Suprapubic skin (tissue), 4 donors: Measurements from ENCODE around the gene SHISA4. TPM values are rescaled to one million over a fixed set of nuclear protein-coding genes. Genes with fewer than 3 reads are reported as not detected.

Experiments
- DNase-seq, 2 donors: peaks; one replicate each; pipeline ENCODE4 v3.0.0-alpha.2; 2019; ENCODE audit warnings: low spot score in 2 of 2
- H3K27ac ChIP-seq: fragments of 200-600 bp; sonication (generic); one replicate; pipeline ENCODE4 v1.5.1; 2019
- H3K27me3 ChIP-seq: fragments of 200-600 bp; sonication (generic); one replicate; pipeline ENCODE4 v1.5.1; 2019
- H3K36me3 ChIP-seq: fragments of 200-600 bp; sonication (generic); one replicate; pipeline ENCODE4 v1.5.1; 2019
- H3K4me1 ChIP-seq: fragments of 200-600 bp; sonication (generic); one replicate; pipeline ENCODE4 v1.5.1; 2019
- H3K4me3 ChIP-seq: fragments of 200-600 bp; sonication (generic); one replicate; pipeline ENCODE4 v1.5.1; 2019; ENCODE audit warnings: mild to moderate bottlenecking
- H3K9me3 ChIP-seq: fragments of 200-600 bp; sonication (generic); one replicate; pipeline ENCODE4 v1.5.1; 2019
- EP300 ChIP-seq: sonication (generic); formaldehyde crosslinking; IDR thresholded peaks from one replicate; pipeline ENCODE4 v1.6.1; 2017; ENCODE audit warnings: antibody characterized with exemption
- POLR2A ChIP-seq, 2 donors: fragments of 450-650 bp; IDR thresholded peaks; one replicate each; pipeline ENCODE4 v1.6.1; 2017; ENCODE audit warnings: antibody characterized with exemption in 2 of 2, mild to moderate bottlenecking in 2 of 2, moderate library complexity in 2 of 2
- POLR2AphosphoS5 ChIP-seq, 3 donors: sonication (generic); formaldehyde crosslinking; IDR thresholded peaks; one replicate each; pipeline ENCODE4 v1.6.1; 2017; ENCODE audit warnings: antibody characterized with exemption in 3 of 3
- WGBS: methylation state at CpG from one replicate; pipeline ENCODE4 v1.1.5; 2018; 5-methylcytosine and 5-hydroxymethylcytosine counted together
- total RNA-seq, 4 donors: library from RNA; depleted of rRNA; stranded (reverse); fragments of >200 nt; gene quantifications; one replicate each; pipeline ENCODE4 v1.1.0, GENCODE V29; 2016
- TF ChIP-seq, protein P1 (sequence below), 2 donors: fragments of 200-600 bp in 1 of 2; fragments of 450-650 bp in 1 of 2; sonication (generic) in 1 of 2; IDR thresholded peaks; one replicate each; pipeline ENCODE4 v1.5.1; 2016 to 2019; ENCODE audit warnings: antibody characterized with exemption in 2 of 2, mild to moderate bottlenecking in 1 of 2, moderate library complexity in 1 of 2

Gene SHISA4
- total RNA-seq, 4 donors from 2014 or later, result 5.3 to 19.4 (median 6.7) TPM

DNA sequence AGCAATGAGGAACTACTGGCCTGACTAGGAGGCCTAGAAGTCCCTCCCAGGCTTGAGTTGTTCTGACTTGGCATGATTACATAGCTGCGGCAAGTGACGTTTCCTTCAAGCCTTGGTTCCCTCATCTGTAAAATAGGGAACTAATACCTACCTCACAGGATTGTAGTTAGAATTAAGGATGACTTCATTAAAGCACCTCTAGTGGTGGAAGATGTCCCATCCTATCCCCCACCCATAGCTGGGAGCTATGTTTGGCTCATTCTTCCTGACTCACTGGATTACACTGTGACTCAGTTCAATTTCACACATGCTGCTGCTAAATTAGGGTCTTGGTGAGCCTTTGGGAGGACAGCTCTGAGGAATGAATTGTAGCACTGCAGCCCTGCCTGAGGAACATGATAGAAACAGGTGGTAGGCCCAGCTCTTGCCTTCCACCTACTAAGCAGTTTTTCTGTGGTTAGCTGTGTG lies 6.0 kb upstream of the SHISA4 start:
- Histone ChIP-seq H3K9me3 (no peaks in the 10 kb centered on the region), H3K36me3 (no peaks in the 10 kb centered on the region), H3K4me1 (peaks cover 46% of the 10 kb centered on the region), H3K4me3 (no peak overlapping the region), H3K27me3 (no peaks in the 10 kb centered on the region), H3K27ac (no peak overlapping the region)
- no peak for DNase-seq
- TF ChIP-seq, protein P1, sequence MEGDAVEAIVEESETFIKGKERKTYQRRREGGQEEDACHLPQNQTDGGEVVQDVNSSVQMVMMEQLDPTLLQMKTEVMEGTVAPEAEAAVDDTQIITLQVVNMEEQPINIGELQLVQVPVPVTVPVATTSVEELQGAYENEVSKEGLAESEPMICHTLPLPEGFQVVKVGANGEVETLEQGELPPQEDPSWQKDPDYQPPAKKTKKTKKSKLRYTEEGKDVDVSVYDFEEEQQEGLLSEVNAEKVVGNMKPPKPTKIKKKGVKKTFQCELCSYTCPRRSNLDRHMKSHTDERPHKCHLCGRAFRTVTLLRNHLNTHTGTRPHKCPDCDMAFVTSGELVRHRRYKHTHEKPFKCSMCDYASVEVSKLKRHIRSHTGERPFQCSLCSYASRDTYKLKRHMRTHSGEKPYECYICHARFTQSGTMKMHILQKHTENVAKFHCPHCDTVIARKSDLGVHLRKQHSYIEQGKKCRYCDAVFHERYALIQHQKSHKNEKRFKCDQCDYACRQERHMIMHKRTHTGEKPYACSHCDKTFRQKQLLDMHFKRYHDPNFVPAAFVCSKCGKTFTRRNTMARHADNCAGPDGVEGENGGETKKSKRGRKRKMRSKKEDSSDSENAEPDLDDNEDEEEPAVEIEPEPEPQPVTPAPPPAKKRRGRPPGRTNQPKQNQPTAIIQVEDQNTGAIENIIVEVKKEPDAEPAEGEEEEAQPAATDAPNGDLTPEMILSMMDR (IDR thresholded peaks at IDR 0.05), result no peak
- no peak for TF ChIP-seq POLR2A (IDR thresholded peaks at IDR 0.05)
- TF ChIP-seq POLR2AphosphoS5 (IDR thresholded peaks at IDR 0.05), result no peak
- TF ChIP-seq EP300, result no peak
- WGBS, result 37% methylated on average over 2 of the region's 2 CpGs

DNA sequence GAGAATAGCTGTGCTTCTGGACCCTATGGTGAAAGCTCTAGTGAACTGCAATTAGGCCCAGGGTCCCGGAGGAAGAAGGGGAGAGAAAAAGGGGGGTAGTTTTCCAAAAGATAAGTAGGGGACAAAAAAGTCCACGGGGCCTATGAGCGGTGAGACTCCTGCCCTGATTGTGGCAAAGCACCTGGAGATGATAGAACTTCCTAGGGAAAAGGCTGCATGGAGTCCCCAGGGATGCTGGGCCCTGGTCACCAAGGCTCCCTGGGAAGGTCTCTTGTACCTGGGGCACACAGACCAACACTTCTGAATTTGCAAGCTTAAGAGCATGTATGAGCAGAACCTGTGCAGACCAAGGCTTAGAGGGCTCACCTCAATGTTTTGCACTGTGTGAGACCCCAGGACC lies 5.4 kb upstream of the SHISA4 start:
- Histone ChIP-seq H3K36me3 (no peaks in the 10 kb centered on the region), H3K27me3 (no peaks in the 10 kb centered on the region), H3K27ac (peak overlapping the region; percentile 57), H3K4me3 (no peak overlapping the region), H3K9me3 (no peaks in the 10 kb centered on the region), H3K4me1 (peaks cover 47% of the 10 kb centered on the region)
- WGBS, result 78% methylated on average over 3 of the region's 3 CpGs
- TF ChIP-seq, protein P1 (IDR thresholded peaks at IDR 0.05), result no peak
- TF ChIP-seq POLR2A (IDR thresholded peaks at IDR 0.05) (no peak), EP300 (no peak), POLR2AphosphoS5 (IDR thresholded peaks at IDR 0.05) (no peak)
- no peak for DNase-seq

DNA sequence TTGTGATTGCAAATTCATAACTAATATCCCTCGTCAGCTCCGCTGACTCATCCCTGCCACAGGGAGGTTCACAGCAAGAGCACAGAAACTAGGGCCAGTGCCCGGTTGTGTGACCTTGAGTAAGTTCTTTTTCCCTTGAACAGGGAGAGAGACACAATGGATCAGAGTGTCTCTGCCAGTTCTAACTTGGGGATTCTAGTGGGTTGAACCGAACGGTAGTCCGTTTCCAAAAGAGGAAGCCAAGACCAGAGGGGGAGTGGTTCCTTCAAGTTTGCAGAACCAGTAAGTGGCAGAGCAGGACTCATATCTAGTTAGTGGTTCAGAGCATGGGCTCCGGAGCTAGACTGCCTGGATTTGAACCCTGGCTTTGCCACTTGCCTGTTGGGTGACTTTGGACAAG lies 4.9 kb upstream of the SHISA4 start:
- 7% methylated on average over 7 of the region's 7 CpGs for WGBS
- Histone ChIP-seq H3K4me1 (peaks cover 49% of the 10 kb centered on the region), H3K36me3 (no peaks in the 10 kb centered on the region), H3K4me3 (no peak overlapping the region), H3K27ac (peak overlapping the region; percentile 57), H3K27me3 (no peaks in the 10 kb centered on the region), H3K9me3 (no peaks in the 10 kb centered on the region)
- TF ChIP-seq EP300 (no peak), POLR2A (IDR thresholded peaks at IDR 0.05) (no peak), POLR2AphosphoS5 (IDR thresholded peaks at IDR 0.05) (no peak)
- TF ChIP-seq, protein P1 (IDR thresholded peaks at IDR 0.05), result no peak
- no peak for DNase-seq

DNA sequence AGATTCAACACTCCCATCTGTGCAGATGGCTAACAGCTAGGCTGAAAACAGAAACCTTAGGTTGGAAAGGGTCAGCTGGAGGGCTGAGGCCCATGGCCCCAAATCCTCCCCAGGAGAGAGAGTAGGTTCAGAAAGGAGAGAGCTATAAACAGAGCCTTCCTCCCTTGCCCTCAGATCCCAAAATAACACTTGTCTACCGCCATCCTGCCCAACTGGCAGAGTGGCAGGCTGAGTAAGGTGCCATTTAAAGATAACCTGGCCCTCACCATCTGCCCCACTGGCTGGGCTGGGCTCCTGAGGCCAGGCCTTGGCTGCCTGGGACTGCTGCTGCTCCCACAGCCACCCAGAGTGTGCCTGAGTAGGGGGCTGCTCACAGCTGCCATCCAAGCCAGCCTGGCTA lies 4.3 kb upstream of the SHISA4 start:
- no peaks in the 10 kb centered on the region for H3K27me3 ChIP-seq
- no peaks in the 10 kb centered on the region for H3K9me3 ChIP-seq
- H3K27ac ChIP-seq, result peak overlapping the region; percentile 57
- H3K4me3 ChIP-seq, result no peak overlapping the region
- WGBS, result 44% methylated on average over 1 of the region's 1 CpG
- no peak for DNase-seq
- H3K4me1 ChIP-seq, result peaks cover 56% of the 10 kb centered on the region
- TF ChIP-seq, protein P1 (IDR thresholded peaks at IDR 0.05), result no peak
- H3K36me3 ChIP-seq, result no peaks in the 10 kb centered on the region

DNA sequence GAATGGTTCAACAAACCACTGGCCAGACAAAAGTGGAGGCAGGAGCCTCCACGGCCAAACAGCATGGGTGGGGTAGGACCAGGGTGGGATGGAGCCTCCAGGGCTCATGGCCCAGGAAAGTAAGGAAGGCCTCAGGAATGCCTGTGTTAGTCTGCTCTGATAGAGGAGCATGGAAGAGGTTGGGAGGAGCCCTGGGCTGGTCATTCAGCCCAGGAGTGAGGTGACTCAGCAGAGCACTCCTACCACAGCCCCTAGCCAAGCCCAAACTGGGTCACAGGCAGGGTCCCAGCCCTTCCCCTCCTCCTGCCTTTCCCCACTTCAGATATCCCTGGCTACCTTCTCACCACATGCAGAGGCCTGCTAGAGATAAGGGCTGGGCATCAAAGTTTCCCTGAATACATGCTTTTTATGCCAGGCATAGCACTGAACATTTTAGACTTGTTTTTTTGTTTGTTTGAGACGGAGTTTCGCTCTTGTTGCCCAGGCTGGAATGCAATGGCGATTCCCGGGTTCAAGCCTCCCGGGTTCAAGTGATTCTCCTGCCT lies 3.1 kb upstream of the SHISA4 start:
- WGBS, result 51% methylated on average over 6 of the region's 6 CpGs
- Histone ChIP-seq H3K27ac (peak overlapping the region; percentile 14), H3K9me3 (no peaks in the 10 kb centered on the region), H3K4me1 (peaks cover 60% of the 10 kb centered on the region), H3K27me3 (no peaks in the 10 kb centered on the region), H3K36me3 (no peaks in the 10 kb centered on the region), H3K4me3 (no peak overlapping the region)
- peak in 1 of 2 donors; percentile 16 for DNase-seq
- TF ChIP-seq POLR2AphosphoS5 (IDR thresholded peaks at IDR 0.05), result no peak
- TF ChIP-seq POLR2A (IDR thresholded peaks at IDR 0.05), result no peak
- TF ChIP-seq, protein P1 (IDR thresholded peaks at IDR 0.05), result no peak
- TF ChIP-seq EP300, result no peak
